Measurements from ENCODE around the gene NABP2.
"Not testable (repeated sequence)": the region's sequence is repeated elsewhere in the genome, so short reads cannot be mapped to it uniquely, and the experiment has no call there.

DNA sequence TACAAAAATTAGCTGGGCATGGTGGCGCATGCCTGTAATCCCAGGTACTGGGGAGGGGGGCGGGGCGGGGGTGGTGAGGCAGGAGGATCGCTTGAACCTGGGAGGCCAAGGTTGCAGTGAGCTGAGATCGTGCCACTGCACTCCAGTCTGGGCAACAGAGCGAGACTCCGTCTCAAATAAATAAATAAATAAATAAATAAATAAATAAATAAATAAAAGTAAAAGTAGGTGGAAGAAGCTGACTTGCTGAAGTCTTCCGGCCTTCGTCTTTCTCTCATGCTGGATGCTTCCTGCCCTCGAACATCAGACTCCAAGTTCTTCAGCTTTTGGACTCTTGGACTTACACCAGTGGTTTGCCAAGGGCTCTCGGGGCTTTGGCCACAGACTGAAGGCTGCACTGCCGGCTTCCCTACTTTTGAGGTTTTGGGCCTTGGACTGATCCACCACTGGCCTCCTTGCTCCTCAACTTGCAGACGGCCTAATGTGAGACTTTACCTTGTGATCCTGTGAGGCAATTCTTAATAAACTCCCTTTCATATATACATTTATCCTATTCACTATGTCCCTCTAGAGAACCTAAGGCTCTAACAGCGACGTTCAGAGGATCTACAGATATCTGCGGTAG lies 42.0 kb downstream of the NABP2 start:
- TF ChIP-seq, protein P1, sequence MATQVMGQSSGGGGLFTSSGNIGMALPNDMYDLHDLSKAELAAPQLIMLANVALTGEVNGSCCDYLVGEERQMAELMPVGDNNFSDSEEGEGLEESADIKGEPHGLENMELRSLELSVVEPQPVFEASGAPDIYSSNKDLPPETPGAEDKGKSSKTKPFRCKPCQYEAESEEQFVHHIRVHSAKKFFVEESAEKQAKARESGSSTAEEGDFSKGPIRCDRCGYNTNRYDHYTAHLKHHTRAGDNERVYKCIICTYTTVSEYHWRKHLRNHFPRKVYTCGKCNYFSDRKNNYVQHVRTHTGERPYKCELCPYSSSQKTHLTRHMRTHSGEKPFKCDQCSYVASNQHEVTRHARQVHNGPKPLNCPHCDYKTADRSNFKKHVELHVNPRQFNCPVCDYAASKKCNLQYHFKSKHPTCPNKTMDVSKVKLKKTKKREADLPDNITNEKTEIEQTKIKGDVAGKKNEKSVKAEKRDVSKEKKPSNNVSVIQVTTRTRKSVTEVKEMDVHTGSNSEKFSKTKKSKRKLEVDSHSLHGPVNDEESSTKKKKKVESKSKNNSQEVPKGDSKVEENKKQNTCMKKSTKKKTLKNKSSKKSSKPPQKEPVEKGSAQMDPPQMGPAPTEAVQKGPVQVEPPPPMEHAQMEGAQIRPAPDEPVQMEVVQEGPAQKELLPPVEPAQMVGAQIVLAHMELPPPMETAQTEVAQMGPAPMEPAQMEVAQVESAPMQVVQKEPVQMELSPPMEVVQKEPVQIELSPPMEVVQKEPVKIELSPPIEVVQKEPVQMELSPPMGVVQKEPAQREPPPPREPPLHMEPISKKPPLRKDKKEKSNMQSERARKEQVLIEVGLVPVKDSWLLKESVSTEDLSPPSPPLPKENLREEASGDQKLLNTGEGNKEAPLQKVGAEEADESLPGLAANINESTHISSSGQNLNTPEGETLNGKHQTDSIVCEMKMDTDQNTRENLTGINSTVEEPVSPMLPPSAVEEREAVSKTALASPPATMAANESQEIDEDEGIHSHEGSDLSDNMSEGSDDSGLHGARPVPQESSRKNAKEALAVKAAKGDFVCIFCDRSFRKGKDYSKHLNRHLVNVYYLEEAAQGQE (IDR thresholded peaks at IDR 0.05; ENCODE audit: insufficient read depth in 1 of 2, low read depth in 2 of 2, low read length in 1 of 2), result not testable (repeated sequence)
- TF ChIP-seq, protein P2, sequence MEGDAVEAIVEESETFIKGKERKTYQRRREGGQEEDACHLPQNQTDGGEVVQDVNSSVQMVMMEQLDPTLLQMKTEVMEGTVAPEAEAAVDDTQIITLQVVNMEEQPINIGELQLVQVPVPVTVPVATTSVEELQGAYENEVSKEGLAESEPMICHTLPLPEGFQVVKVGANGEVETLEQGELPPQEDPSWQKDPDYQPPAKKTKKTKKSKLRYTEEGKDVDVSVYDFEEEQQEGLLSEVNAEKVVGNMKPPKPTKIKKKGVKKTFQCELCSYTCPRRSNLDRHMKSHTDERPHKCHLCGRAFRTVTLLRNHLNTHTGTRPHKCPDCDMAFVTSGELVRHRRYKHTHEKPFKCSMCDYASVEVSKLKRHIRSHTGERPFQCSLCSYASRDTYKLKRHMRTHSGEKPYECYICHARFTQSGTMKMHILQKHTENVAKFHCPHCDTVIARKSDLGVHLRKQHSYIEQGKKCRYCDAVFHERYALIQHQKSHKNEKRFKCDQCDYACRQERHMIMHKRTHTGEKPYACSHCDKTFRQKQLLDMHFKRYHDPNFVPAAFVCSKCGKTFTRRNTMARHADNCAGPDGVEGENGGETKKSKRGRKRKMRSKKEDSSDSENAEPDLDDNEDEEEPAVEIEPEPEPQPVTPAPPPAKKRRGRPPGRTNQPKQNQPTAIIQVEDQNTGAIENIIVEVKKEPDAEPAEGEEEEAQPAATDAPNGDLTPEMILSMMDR (IDR thresholded peaks at IDR 0.05), result not testable (repeated sequence)
- not testable (repeated sequence) for TF ChIP-seq TCF7L2 (IDR thresholded peaks at IDR 0.05; ENCODE audit: low read depth, low read length); POLR2AphosphoS5 (IDR thresholded peaks at IDR 0.05; ENCODE audit: low read depth, low read length); SIN3A (IDR thresholded peaks at IDR 0.05; ENCODE audit: borderline replicate concordance, insufficient read depth, low read depth, low read length)

All from Panc1 (cell line).